Fibroblast of lung (primary cell): ENCODE measurements around the gene FCMR. TPM values are rescaled to one million over a fixed set of nuclear protein-coding genes. Genes with fewer than 3 reads are reported as not detected.

ENCODE experiments used
- DNase-seq, 2 donors: peaks; one replicate each; pipeline versions ENCODE4 v3.0.0 to v3.0.0-alpha.2; 2010; ENCODE audit warnings: low read depth in 2 of 2
- H2AFZ ChIP-seq: 2 replicates; pipeline ENCODE4 v1.5.1; 2012; ENCODE audit warnings: low read length, control low read depth, inconsistent platforms
- H3K27ac ChIP-seq: 2 replicates; pipeline ENCODE4 v1.5.1; 2011; ENCODE audit warnings: low read length, control low read depth; ENCODE audit not compliant: insufficient read depth
- H3K27me3 ChIP-seq: 2 replicates; pipeline ENCODE4 v1.5.1; 2011; ENCODE audit warnings: mild to moderate bottlenecking, low read length; ENCODE audit not compliant: control insufficient read depth, insufficient read depth
- H3K36me3 ChIP-seq: 2 replicates; pipeline ENCODE4 v1.5.1; 2011; ENCODE audit warnings: low read length; ENCODE audit not compliant: control insufficient read depth, insufficient read depth
- H3K4me1 ChIP-seq: 2 replicates; pipeline ENCODE4 v1.5.1; 2011; ENCODE audit warnings: low read length; ENCODE audit not compliant: control insufficient read depth, insufficient read depth; ENCODE audit errors: extremely low read depth
- H3K4me2 ChIP-seq: 2 replicates; pipeline ENCODE4 v1.5.1; 2011; ENCODE audit warnings: low read length, control low read depth; ENCODE audit not compliant: insufficient read depth; ENCODE audit errors: extremely low read depth
- H3K4me3 ChIP-seq, 4 experiments: fragments of 200-600 bp in 1 of 4; sonication (generic) in 1 of 4; replicated peaks in 1 of 4; 2 replicates each; pipeline ENCODE4 v1.5.1; 2011 to 2016; ENCODE audit warnings: low read length in 4 of 4, low read depth in 3 of 4, mild to moderate bottlenecking in 3 of 4, control low read depth in 2 of 4, inconsistent platforms in 1 of 4, mixed read lengths in 1 of 4; ENCODE audit not compliant: insufficient read depth in 1 of 4; ENCODE audit errors: control extremely low read depth in 1 of 4
- H3K79me2 ChIP-seq: 2 replicates; pipeline ENCODE4 v1.5.1; 2012; ENCODE audit warnings: mild to moderate bottlenecking, low read length, inconsistent platforms; ENCODE audit not compliant: control insufficient read depth, insufficient read depth
- H3K9ac ChIP-seq: 2 replicates; pipeline ENCODE4 v1.5.1; 2011; ENCODE audit warnings: mild to moderate bottlenecking, low read length, control low read depth; ENCODE audit not compliant: insufficient read depth
- H3K9me3 ChIP-seq: 2 replicates; pipeline ENCODE4 v1.5.1; 2012; ENCODE audit warnings: low read depth, low read length; ENCODE audit not compliant: control insufficient read depth, insufficient read depth
- H4K20me1 ChIP-seq: 2 replicates; pipeline ENCODE4 v1.5.1; 2011; ENCODE audit warnings: low read length; ENCODE audit not compliant: control insufficient read depth, insufficient read depth; ENCODE audit errors: extremely low read depth
- EZH2 ChIP-seq: IDR thresholded peaks from 2 replicates; pipeline ENCODE4 v1.5.1; 2012; ENCODE audit warnings: low read length, control low read depth, mild to moderate bottlenecking; ENCODE audit errors: missing control alignments
- polyA plus RNA-seq, 2 donors: library from polyadenylated mRNA; depleted of rRNA in 1 of 2; stranded (reverse) in 1 of 2; unstranded in 1 of 2; fragments of >200 nt; gene quantifications; 2 replicates each; pipeline ENCODE4 v1.2.1, GENCODE V29; 2011 to 2012; ENCODE audit warnings: missing spikeins in 1 of 2
- total RNA-seq: library from RNA; depleted of rRNA; stranded (reverse); fragments of >200 nt; gene quantifications from 2 replicates; pipeline ENCODE4 v1.2.1, GENCODE V29; 2014
- TF ChIP-seq, protein P1 (sequence below), 2 donors: IDR thresholded peaks in 1 of 2; conservative IDR thresholded peaks in 1 of 2; 1 replicate in 1 of 2; 2 replicates in 1 of 2; pipeline ENCODE4 v1.5.1; 2011 to 2012; ENCODE audit warnings: low read length in 2 of 2, control low read depth in 1 of 2, inconsistent platforms in 1 of 2, low read depth in 1 of 2, mild to moderate bottlenecking in 1 of 2

The FCMR gene
- total and polyA plus RNA-seq, 2 donors (not counting 1 experiment from before 2014, with no cell fraction given): 0.33 to 4.3 TPM

DNA sequence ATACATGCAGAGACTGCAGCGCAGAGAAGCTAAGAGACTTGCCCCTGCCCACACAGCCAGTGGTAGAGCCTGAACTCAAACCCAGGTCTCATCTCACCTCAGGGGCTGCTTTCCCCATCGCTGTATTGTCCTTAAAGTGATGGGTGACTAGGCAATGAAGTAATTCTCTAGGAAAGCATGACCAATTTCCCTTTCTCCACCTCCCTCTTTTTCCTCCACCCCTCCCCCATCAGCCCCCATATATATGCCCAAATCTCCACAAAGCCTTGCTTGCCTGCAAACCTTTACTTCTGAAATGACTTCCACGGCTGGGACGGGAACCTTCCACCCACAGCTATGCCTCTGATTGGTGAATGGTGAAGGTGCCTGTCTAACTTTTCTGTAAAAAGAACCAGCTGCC, 24.6 kb downstream of the FCMR start, which contains the start of gene IL24:
IL24 (plus strand) TSS at position 269 of the 400 bp plus-strand sequence. CDS start 390 bp downstream, outside the sequence.
- Histone ChIP-seq H4K20me1 (no peaks in the 10 kb centered on the region), H3K4me1 (peaks cover 39% of the 10 kb centered on the region), H3K27ac (peak within 1 kb of the TSS; percentile 83), H3K4me2 (peak within 1 kb of the TSS; percentile 65), H3K4me3 (no peak within 1 kb of the TSS), H3K9ac (peak within 1 kb of the TSS; percentile 48), H3K9me3 (no peaks in the 10 kb centered on the region), H2AFZ (peak within 1 kb of the TSS; percentile 57), H3K79me2 (no peaks in the 10 kb centered on the region), H3K27me3 (no peaks in the 10 kb centered on the region), H3K36me3 (no peaks in the 10 kb centered on the region)
- no peak for DNase-seq
- TF ChIP-seq EZH2: no peak
- TF ChIP-seq, protein P1, sequence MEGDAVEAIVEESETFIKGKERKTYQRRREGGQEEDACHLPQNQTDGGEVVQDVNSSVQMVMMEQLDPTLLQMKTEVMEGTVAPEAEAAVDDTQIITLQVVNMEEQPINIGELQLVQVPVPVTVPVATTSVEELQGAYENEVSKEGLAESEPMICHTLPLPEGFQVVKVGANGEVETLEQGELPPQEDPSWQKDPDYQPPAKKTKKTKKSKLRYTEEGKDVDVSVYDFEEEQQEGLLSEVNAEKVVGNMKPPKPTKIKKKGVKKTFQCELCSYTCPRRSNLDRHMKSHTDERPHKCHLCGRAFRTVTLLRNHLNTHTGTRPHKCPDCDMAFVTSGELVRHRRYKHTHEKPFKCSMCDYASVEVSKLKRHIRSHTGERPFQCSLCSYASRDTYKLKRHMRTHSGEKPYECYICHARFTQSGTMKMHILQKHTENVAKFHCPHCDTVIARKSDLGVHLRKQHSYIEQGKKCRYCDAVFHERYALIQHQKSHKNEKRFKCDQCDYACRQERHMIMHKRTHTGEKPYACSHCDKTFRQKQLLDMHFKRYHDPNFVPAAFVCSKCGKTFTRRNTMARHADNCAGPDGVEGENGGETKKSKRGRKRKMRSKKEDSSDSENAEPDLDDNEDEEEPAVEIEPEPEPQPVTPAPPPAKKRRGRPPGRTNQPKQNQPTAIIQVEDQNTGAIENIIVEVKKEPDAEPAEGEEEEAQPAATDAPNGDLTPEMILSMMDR (conservative IDR thresholded peaks at IDR 0.05 in 1 of 2, IDR thresholded peaks at IDR 0.05 in 1 of 2; ENCODE audit: low read depth in 1 of 2, low read length in 2 of 2): no peak

DNA sequence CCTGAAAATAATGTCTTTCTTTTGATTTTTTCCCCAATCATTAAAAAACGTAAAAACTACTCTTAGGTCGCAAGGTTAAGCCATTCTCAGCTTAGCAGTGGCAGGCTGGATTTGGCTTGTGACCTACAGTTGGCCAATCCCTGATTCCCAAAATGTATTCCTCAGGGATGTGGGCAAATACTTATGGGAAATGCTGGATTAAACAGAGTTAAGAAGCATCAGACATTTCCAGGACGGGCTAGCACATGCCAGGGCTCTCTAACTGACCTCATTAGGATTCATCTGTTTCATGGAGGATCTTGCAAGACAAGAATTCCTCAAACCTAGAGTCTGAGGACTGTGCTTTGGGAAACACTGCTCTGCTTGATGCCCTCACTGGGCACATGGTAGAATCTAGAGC, 25.5 kb downstream of the FCMR start:
- Histone ChIP-seq H3K27ac (peak overlapping the region; percentile 83), H3K4me1 (peaks cover 46% of the 10 kb centered on the region)

DNA sequence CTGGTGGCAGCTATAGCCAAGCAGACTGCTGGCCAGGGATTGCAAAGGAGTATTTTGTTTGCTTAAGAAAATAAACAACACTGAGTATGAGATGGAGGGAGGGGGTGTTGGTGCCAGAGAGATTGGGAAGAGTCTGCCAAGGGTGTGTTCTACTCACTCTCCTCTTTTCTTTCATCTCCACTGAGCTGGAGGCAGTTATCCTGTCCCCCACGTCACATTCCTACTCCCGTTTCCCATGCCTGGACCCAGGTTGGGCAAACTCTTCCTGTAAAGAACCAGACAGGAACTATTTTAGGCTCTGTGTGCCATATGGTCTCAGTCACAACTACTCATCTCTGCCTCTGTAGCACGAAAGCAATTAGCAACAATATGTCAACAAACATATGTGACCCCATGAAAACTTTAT, 25.9 kb downstream of the FCMR start:
- Histone ChIP-seq H3K4me1 (peaks cover 49% of the 10 kb centered on the region), H3K9ac (peak overlapping the region; percentile 46), H2AFZ (no peak overlapping the region), H4K20me1 (no peaks in the 10 kb centered on the region), H3K9me3 (no peaks in the 10 kb centered on the region), H3K79me2 (no peaks in the 10 kb centered on the region), H3K4me3 (no peak overlapping the region), H3K27me3 (no peaks in the 10 kb centered on the region), H3K27ac (peak overlapping the region; percentile 83), H3K36me3 (no peaks in the 10 kb centered on the region), H3K4me2 (no peak overlapping the region)
- DNase-seq: peak; percentile 22 to 85
- TF ChIP-seq, protein P1 (conservative IDR thresholded peaks at IDR 0.05 in 1 of 2, IDR thresholded peaks at IDR 0.05 in 1 of 2; ENCODE audit: low read depth in 1 of 2, low read length in 2 of 2): no peak
- no peak for TF ChIP-seq EZH2

More for the DNA sequence above, 25.5 kb downstream of the FCMR start:
- Histone ChIP-seq H3K9me3 (no peaks in the 10 kb centered on the region), H3K36me3 (no peaks in the 10 kb centered on the region), H3K27me3 (no peaks in the 10 kb centered on the region), H3K9ac (peak overlapping the region; percentile 41), H2AFZ (no peak overlapping the region), H3K4me3 (no peak overlapping the region), H4K20me1 (no peaks in the 10 kb centered on the region), H3K79me2 (no peaks in the 10 kb centered on the region), H3K4me2 (no peak overlapping the region)
- TF ChIP-seq EZH2: no peak
- TF ChIP-seq, protein P1 (conservative IDR thresholded peaks at IDR 0.05 in 1 of 2, IDR thresholded peaks at IDR 0.05 in 1 of 2; ENCODE audit: low read depth in 1 of 2, low read length in 2 of 2): no peak
- DNase-seq: no peak
